ENCODE measurements around the gene MYO15A. TPM values are rescaled to one million over a fixed set of nuclear protein-coding genes. Genes with fewer than 3 reads are reported as not detected.

MYO15A gene, protein sequence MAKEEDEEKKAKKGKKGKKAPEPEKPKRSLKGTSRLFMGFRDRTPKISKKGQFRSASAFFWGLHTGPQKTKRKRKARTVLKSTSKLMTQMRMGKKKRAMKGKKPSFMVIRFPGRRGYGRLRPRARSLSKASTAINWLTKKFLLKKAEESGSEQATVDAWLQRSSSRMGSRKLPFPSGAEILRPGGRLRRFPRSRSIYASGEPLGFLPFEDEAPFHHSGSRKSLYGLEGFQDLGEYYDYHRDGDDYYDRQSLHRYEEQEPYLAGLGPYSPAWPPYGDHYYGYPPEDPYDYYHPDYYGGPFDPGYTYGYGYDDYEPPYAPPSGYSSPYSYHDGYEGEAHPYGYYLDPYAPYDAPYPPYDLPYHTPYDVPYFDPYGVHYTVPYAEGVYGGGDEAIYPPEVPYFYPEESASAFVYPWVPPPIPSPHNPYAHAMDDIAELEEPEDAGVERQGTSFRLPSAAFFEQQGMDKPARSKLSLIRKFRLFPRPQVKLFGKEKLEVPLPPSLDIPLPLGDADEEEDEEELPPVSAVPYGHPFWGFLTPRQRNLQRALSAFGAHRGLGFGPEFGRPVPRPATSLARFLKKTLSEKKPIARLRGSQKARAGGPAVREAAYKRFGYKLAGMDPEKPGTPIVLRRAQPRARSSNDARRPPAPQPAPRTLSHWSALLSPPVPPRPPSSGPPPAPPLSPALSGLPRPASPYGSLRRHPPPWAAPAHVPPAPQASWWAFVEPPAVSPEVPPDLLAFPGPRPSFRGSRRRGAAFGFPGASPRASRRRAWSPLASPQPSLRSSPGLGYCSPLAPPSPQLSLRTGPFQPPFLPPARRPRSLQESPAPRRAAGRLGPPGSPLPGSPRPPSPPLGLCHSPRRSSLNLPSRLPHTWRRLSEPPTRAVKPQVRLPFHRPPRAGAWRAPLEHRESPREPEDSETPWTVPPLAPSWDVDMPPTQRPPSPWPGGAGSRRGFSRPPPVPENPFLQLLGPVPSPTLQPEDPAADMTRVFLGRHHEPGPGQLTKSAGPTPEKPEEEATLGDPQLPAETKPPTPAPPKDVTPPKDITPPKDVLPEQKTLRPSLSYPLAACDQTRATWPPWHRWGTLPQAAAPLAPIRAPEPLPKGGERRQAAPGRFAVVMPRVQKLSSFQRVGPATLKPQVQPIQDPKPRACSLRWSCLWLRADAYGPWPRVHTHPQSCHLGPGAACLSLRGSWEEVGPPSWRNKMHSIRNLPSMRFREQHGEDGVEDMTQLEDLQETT (N-terminal part only)
- 2.0 and 2.1 TPM in 2 replicates for total RNA-seq

DNA sequence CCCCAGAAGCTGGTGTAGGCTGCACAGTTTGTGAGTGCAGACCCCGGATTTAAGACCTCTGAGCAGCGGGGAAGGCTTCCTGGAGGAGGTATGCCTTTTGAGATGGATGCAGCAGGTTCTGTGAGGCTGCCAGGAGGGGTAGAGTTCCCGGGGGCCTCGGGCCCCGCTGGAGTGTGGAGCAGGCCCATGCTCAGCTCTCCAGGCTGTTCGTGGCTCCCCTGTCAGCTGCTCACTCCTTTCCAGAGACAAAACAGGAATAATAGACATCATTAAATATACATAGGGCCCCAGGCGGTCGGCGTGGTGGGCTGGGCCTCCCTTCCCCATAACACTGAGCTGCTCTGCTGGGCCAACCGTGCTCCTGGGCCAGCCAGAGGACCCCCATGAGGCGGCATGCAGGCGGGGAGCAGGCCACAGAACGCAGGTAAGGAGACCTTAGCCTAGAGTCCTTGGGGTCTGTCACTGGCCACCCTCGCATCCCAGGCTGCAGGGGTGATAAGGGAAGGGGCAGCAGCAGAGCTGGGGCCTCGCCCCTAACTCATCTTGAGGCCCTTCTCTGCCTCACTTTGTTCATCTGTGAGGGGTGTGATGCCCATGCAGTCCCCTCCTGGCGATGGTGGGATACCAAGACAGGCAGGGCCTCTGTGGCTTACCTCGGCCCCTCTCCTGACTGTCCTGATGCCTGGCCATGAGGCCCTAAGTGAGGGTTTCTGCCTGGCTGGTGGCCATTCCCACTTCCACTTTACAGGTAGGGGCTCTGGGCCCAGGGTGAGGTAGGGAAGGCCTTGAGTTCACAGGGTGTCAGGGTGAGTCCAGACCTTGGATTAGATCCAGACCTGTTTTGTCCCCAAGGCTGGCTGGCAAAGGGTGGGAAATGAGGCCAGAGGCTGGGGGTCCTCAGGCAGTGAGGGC, at the start of gene MYO15A:
MYO15A (plus strand) TSS at position 356 of the 912 bp plus-strand sequence. CDS start 10,045 bp downstream, outside the sequence.

DNA sequence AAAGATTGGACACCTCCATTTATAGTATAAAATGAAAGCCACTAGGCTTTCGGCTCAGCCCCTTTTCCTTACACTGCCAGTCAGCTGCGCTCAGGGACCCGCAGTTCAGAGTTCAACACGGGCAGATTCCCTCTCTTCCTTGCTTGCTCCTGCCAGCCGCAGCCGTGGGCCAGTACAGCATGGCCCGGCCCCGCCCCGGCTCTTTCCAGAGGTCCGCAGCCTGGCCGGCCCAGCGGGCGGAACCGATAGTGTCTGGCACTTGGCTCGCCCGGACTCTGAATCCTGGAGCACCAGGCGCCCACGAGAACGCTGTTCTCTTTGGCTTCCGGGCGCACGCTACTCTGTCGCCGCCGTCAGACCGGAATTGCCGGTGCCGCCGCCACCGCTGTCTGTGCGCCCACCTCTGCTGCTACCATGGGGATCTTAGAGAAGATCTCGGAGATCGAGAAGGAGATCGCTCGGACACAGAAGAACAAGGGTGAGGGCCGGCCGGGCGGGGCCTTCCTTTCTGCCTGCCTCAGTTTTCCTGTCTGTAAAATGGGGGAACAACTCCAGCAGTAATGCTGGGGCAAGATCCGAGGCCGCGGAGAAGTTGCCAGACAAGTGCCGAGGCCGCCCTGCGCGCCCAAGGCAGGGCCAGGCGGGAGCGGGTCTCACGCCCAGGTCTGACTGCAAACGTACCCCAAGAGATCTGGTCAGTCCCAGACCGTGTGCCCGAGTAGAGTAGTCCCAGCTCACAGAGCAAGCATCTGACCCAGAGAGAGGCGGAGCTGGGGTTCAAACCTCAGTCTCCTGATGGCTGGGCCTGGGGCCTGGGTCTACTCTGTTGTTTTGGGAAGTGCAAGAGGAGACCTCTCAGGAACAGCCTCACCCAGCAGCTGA, 20.7 kb upstream of the MYO15A start, which contains the start of gene DRG2:
DRG2 (plus strand) TSS at position 339 of the 882 bp plus-strand sequence; CDS start at position 415, 76 bp downstream.

DNA sequence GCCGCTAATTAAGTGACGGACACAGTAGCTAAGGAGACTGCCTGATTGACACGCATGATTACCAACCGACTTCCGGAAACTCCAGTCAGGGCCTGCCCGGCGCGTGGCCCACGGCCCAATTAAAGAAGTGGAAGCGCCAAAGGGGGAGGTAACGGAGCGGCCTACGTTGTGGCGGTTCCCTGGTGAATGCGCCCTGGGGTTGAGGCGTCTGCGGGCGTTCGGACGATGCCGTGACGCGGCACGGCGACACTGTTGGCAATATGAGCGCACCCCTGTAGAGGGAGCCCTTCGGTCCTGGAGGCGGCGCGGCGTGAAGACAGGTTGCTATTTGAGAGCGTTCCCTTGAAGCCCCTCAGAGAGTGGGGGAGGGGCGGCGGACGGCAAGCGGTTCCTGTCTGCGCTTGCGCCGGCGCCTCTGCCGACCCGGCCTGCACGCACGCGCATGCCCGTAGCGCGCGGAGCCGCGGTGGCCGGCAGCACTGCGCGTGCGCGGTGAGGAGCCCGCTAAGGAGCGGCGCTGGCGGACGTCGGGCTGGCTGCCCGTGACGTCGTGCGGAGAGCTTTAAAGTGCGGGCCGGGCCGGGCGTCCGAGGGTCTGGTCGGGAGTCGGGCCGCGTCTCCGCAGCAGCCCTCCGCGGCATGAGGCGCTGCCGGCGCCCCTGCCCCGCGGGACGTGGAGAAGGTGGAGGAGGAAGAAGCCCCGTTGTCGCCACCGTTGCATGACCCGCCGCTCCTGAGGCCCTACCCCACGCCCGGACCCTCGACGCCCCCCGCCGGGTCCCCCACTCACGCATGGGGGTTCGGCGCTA, 75.0 kb downstream of the MYO15A start, which contains the start of gene ALKBH5:
ALKBH5 (plus strand) TSS at position 495 of the 809 bp plus-strand sequence. CDS start 416 bp downstream, outside the sequence.

DNA sequence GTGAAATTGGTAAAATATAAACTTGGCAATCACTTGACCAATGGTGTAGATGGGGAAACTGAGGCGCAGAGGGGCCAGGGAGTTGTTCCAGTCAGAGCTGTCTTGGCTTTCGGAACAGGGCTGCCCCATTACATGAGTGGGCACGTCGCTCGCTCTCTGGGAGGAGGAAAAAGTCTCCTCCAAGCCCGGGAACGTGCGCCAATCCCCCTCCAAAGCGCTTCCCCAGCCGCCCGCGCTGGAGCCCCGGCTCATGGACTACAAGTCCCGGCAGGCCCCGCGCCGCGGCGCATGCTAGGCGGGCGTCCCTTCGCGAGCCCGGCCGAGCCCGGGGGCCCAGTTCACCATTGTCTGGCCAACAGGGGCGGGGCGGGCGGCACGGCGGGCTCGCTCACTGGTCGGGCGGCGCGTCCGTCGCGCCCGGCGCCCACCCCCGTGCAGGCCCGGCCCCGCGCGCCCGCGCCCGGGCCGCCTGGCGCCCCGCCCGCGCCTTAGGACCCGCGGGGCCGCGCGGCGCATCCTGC, 116.6 kb downstream of the MYO15A start, which contains the start of gene LLGL1:
LLGL1 (plus strand) TSS at position 515 of the 521 bp plus-strand sequence. CDS start 48 bp downstream, outside the sequence.

Other genes with a start within 250 kb of the MYO15A start
- gene TOM1L2, start 136.4 kb upstream of the MYO15A start, total RNA-seq: 75.8 and 87.6 TPM in 2 replicates
- 2.6 and 5.1 TPM in 2 replicates for gene DRC3, start 135.9 kb upstream of the MYO15A start, total RNA-seq
- 17.3 and 20.6 TPM in 2 replicates for gene ATPAF2, start 69.6 kb upstream of the MYO15A start, total RNA-seq
- gene GID4, start 69.3 kb upstream of the MYO15A start, total RNA-seq: 6.8 and 7.9 TPM in 2 replicates
- gene DRG2, start 20.8 kb upstream of the MYO15A start, total RNA-seq: 33.4 and 48.9 TPM in 2 replicates
- 98.5 and 149 TPM in 2 replicates for gene ALKBH5, start 75.1 kb downstream of the MYO15A start, total RNA-seq
- 50.0 and 51.0 TPM in 2 replicates for gene LLGL1, start 116.9 kb downstream of the MYO15A start, total RNA-seq
- 139 and 481 TPM in 2 replicates for gene FLII, start 150.0 kb downstream of the MYO15A start, total RNA-seq
- gene MIEF2, start 151.9 kb downstream of the MYO15A start, total RNA-seq: 18.1 and 76.3 TPM in 2 replicates
- 29.1 and 42.1 TPM in 2 replicates for gene TOP3A, start 206.2 kb downstream of the MYO15A start, total RNA-seq
- 15.3 and 19.6 TPM in 2 replicates for gene SMCR8, start 206.5 kb downstream of the MYO15A start, total RNA-seq